HG03066 (cell line): ENCODE data around the gene IL24.
A peak's percentile ranks its signal among the peaks of the same experiment; 100 is the strongest.

Experiments used
- ATAC-seq: cut with Tn5 transposase; IDR thresholded peaks from one replicate; pipeline ENCODE4 v1.9.1; 2021; ENCODE audit warnings: low read depth; ENCODE audit not compliant: unreplicated experiment

Gene IL24

GRCh38 chr1:206947255-206947654 is 50.0 kb downstream of the IL24 start:
- ATAC-seq, result no peak

- no peak for ATAC-seq
These were observed 52.0 kb downstream of the IL24 start for GRCh38 chr1:206949208-206949607.

GRCh38 chr1:206949641-206950040 is 52.4 kb downstream of the IL24 start:
- ATAC-seq, result no peak

GRCh38 chr1:206951318-206952100 is 54.3 kb downstream of the IL24 start:
- peak; percentile 42 for ATAC-seq

DNA sequence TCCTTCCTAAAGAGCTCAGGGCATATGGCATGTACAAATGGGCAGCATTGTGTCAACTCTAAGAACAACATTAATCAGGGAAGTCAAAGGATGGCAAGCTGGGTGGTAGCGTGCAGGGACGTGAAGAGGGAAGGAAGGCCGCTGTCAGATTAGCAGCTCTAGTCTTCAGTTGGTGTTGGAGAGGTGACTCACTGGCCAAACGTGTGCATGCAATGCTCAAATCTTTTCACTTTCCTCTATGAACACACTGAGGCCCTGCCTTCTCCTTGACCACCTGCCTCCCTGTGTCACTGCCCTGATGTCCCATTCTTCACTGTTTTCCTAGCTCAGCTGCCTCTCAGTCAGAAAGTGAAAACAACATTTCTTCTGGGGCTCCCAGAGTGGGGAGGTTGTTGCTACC is 54.9 kb downstream of the IL24 start:
- no peak for ATAC-seq

DNA sequence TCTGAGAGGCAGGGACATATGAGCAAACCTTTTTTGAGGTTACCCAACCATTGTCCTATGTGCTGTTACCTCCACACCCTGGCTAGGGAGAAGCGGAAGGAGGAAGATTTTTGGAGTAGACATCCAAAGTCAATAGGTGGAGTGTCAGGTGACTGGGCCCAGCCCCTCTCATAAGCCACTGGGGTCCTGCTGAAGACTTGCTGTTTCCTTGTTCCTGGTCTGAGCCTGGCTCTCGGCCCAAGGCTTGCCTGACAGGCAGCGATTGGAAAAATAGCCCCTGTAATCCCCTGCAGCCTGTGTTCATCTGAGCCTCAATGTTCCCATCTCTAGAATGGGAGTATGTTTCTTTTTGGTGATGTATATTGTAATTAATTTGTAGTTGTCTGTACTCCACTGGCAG is 55.9 kb downstream of the IL24 start:
- ATAC-seq, result no peak

- ATAC-seq, result no peak
These were observed 56.4 kb downstream of the IL24 start for GRCh38 chr1:206953626-206954025.
